Mesodermal cell (in vitro differentiated cells): ENCODE measurements around the gene CHIT1.
A peak's percentile ranks its signal among the peaks of the same experiment; 100 is the strongest.
"Not testable (repeated sequence)": the region's sequence is repeated elsewhere in the genome, so short reads cannot be mapped to it uniquely, and the experiment has no call there.

Experiments used
- H3K27ac ChIP-seq: 2 replicates; pipeline ENCODE4 v1.7.0; 2013; ENCODE audit warnings: mild to moderate bottlenecking, low read depth, low read length, moderate library complexity; ENCODE audit not compliant: severe bottlenecking
- H3K36me3 ChIP-seq: 2 replicates; pipeline ENCODE4 v1.7.1; 2013; ENCODE audit warnings: mild to moderate bottlenecking, low read length, moderate library complexity; ENCODE audit not compliant: control insufficient read depth, insufficient read depth
- H3K4me1 ChIP-seq: one replicate; pipeline ENCODE4 v1.7.1; 2013; ENCODE audit warnings: mild to moderate bottlenecking, low read length; ENCODE audit not compliant: insufficient read depth, control insufficient read depth, poor library complexity, severe bottlenecking
- H3K4me3 ChIP-seq: 2 replicates; pipeline ENCODE4 v1.7.0; 2013; ENCODE audit warnings: low read length, control low read depth, mild to moderate bottlenecking; ENCODE audit not compliant: insufficient read depth, poor library complexity, severe bottlenecking; ENCODE audit errors: extremely low read depth
- H3K9me3 ChIP-seq: 2 replicates; pipeline ENCODE4 v1.7.1; 2013; ENCODE audit warnings: mild to moderate bottlenecking, low read length, moderate library complexity; ENCODE audit not compliant: control insufficient read depth
- WGBS, 2 experiments: methylation state at CpG; one replicate each; pipeline ENCODE4 v1.1.5; 2013; ENCODE audit warnings: missing lambda C conversion rate in 2 of 2; ENCODE audit not compliant: insufficient coverage in 2 of 2; 5-methylcytosine and 5-hydroxymethylcytosine counted together

The CHIT1 gene

GRCh38 chr1:203272633-203273205, 43.2 kb upstream of the CHIT1 start:
- Histone ChIP-seq H3K27ac (no peak overlapping the region), H3K36me3 (no peaks in the 10 kb centered on the region), H3K9me3 (no peaks in the 10 kb centered on the region), H3K4me1 (peaks cover 11% of the 10 kb centered on the region), H3K4me3 (no peak overlapping the region)
- WGBS, 2 experiments = 26 to 50% methylated on average over 10 to 12 of the region's 17 CpGs

GRCh38 chr1:203271962-203272632, 42.6 kb upstream of the CHIT1 start:
- Histone ChIP-seq H3K27ac (no peak overlapping the region), H3K4me3 (no peak overlapping the region), H3K9me3 (no peaks in the 10 kb centered on the region), H3K4me1 (peaks cover 10% of the 10 kb centered on the region), H3K36me3 (no peaks in the 10 kb centered on the region)
- 90 to 100% methylated on average over 3 to 4 of the region's 6 CpGs for WGBS, 2 experiments

GRCh38 chr1:203271018-203271743, 41.7 kb upstream of the CHIT1 start:
- H3K4me3 ChIP-seq = no peak overlapping the region
- 37 to 47% methylated on average over 4 to 5 of the region's 8 CpGs for WGBS, 2 experiments

GRCh38 chr1:203270448-203270847, 41.0 kb upstream of the CHIT1 start:
- 79 to 90% methylated on average over 3 to 4 of the region's 4 CpGs for WGBS, 2 experiments
- Histone ChIP-seq H3K36me3 (no peaks in the 10 kb centered on the region), H3K4me3 (no peak overlapping the region), H3K9me3 (no peaks in the 10 kb centered on the region), H3K4me1 (peaks cover 8% of the 10 kb centered on the region), H3K27ac (no peak overlapping the region)

More at GRCh38 chr1:203271018-203271743, 41.7 kb upstream of the CHIT1 start:
- no peaks in the 10 kb centered on the region for H3K36me3 ChIP-seq
- H3K27ac ChIP-seq = no peak overlapping the region
- H3K4me1 ChIP-seq = peaks cover 10% of the 10 kb centered on the region
- no peaks in the 10 kb centered on the region for H3K9me3 ChIP-seq

- Histone ChIP-seq H3K27ac (no peak overlapping the region), H3K36me3 (no peaks in the 10 kb centered on the region)
- 66 to 76% methylated on average over 5 of the region's 5 CpGs for WGBS, 2 experiments
Measured at GRCh38 chr1:203269654-203270020, 40.2 kb upstream of the CHIT1 start.

GRCh38 chr1:203268901-203269653, 39.6 kb upstream of the CHIT1 start:
- WGBS, 2 experiments = 40 to 41% methylated on average over 3 to 5 of the region's 5 CpGs
- no peak overlapping the region for H3K4me3 ChIP-seq
- no peaks in the 10 kb centered on the region for H3K36me3 ChIP-seq
- no peaks in the 10 kb centered on the region for H3K9me3 ChIP-seq
- H3K4me1 ChIP-seq = peaks cover 10% of the 10 kb centered on the region
- H3K27ac ChIP-seq = no peak overlapping the region

More at GRCh38 chr1:203269654-203270020, 40.2 kb upstream of the CHIT1 start:
- H3K4me3 ChIP-seq = no peak overlapping the region
- no peaks in the 10 kb centered on the region for H3K9me3 ChIP-seq
- peaks cover 8% of the 10 kb centered on the region for H3K4me1 ChIP-seq

- 82 to 89% methylated on average over 13 of the region's 15 CpGs for WGBS, 2 experiments
- H3K4me3 ChIP-seq = no peak overlapping the region
Measured at GRCh38 chr1:203267912-203268311, 38.4 kb upstream of the CHIT1 start.

GRCh38 chr1:203267347-203267846, 37.9 kb upstream of the CHIT1 start:
- Histone ChIP-seq H3K4me3 (peak overlapping the region; percentile 47), H3K9me3 (no peaks in the 10 kb centered on the region), H3K4me1 (peaks cover 13% of the 10 kb centered on the region), H3K27ac (no peak overlapping the region), H3K36me3 (no peaks in the 10 kb centered on the region)
- 10 to 13% methylated on average over 17 to 19 of the region's 20 CpGs for WGBS, 2 experiments

More at GRCh38 chr1:203267912-203268311, 38.4 kb upstream of the CHIT1 start:
- Histone ChIP-seq H3K36me3 (no peaks in the 10 kb centered on the region), H3K27ac (no peak overlapping the region), H3K4me1 (peaks cover 13% of the 10 kb centered on the region), H3K9me3 (no peaks in the 10 kb centered on the region)

- H3K27ac ChIP-seq, H3K9me3 ChIP-seq, H3K36me3 ChIP-seq, H3K4me3 ChIP-seq: not testable (repeated sequence)
- peaks cover 13% of the 10 kb centered on the region for H3K4me1 ChIP-seq
- no CpG with 5 or more reads among the region's 5 CpGs for WGBS, 2 experiments
Measured at GRCh38 chr1:203266140-203266539, 36.7 kb upstream of the CHIT1 start.

GRCh38 chr1:203265541-203265940, 36.1 kb upstream of the CHIT1 start:
- no peak overlapping the region for H3K27ac ChIP-seq
- H3K4me1 ChIP-seq = peaks cover 8% of the 10 kb centered on the region
- H3K9me3 ChIP-seq = no peaks in the 10 kb centered on the region
- WGBS, 2 experiments = 77 to 78% methylated on average over 1 to 2 of the region's 4 CpGs
- H3K36me3 ChIP-seq = no peaks in the 10 kb centered on the region
- no peak overlapping the region for H3K4me3 ChIP-seq
